Measurements from ENCODE around the gene CELSR3. TPM values are rescaled to one million over a fixed set of nuclear protein-coding genes. Genes with fewer than 3 reads are reported as not detected.

Gene CELSR3, protein sequence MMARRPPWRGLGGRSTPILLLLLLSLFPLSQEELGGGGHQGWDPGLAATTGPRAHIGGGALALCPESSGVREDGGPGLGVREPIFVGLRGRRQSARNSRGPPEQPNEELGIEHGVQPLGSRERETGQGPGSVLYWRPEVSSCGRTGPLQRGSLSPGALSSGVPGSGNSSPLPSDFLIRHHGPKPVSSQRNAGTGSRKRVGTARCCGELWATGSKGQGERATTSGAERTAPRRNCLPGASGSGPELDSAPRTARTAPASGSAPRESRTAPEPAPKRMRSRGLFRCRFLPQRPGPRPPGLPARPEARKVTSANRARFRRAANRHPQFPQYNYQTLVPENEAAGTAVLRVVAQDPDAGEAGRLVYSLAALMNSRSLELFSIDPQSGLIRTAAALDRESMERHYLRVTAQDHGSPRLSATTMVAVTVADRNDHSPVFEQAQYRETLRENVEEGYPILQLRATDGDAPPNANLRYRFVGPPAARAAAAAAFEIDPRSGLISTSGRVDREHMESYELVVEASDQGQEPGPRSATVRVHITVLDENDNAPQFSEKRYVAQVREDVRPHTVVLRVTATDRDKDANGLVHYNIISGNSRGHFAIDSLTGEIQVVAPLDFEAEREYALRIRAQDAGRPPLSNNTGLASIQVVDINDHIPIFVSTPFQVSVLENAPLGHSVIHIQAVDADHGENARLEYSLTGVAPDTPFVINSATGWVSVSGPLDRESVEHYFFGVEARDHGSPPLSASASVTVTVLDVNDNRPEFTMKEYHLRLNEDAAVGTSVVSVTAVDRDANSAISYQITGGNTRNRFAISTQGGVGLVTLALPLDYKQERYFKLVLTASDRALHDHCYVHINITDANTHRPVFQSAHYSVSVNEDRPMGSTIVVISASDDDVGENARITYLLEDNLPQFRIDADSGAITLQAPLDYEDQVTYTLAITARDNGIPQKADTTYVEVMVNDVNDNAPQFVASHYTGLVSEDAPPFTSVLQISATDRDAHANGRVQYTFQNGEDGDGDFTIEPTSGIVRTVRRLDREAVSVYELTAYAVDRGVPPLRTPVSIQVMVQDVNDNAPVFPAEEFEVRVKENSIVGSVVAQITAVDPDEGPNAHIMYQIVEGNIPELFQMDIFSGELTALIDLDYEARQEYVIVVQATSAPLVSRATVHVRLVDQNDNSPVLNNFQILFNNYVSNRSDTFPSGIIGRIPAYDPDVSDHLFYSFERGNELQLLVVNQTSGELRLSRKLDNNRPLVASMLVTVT (N-terminal part only)
- total RNA-seq, result 2.8 and 5.0 TPM in 2 replicates

DNA sequence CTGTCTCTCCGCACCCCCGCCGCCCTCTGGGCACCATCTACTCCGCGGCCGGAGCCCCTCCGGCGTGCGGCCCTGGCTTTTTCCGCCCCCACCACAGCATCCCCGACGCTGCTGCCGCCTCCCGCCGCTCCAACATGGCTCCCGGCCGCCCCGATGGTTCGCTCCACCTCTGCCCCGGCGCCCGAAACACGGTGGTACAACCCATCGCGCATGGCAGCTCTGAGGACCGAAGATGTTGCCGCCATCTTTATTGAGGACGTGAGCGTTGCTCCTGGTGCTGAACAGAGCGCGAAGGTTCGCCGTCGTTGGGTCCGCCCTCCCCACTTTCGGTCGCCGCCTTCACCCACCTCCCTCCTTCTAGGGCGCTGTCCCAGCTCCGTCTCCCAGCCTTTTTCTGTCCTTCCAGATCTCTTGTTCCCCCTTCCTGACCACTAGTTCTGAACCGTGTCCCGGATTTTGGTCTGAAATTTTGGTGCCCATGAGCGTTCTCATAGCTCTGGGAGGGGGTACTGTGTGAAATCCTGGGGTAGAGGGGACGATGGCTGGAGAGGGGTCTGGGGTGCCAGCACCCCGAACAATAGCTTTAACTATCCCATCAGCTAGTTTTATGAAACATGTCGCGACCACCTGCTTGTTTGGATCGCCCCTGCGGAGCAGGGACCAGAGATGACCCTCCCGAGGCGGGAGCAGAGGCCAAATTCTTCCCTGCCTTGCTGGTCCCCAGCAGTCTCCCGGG lies at the start of gene CELSR3:
Gene CELSR3 (minus strand): TSS at position 134 of the 736 bp plus-strand sequence. CDS start 252 bp downstream, outside the sequence.

DNA sequence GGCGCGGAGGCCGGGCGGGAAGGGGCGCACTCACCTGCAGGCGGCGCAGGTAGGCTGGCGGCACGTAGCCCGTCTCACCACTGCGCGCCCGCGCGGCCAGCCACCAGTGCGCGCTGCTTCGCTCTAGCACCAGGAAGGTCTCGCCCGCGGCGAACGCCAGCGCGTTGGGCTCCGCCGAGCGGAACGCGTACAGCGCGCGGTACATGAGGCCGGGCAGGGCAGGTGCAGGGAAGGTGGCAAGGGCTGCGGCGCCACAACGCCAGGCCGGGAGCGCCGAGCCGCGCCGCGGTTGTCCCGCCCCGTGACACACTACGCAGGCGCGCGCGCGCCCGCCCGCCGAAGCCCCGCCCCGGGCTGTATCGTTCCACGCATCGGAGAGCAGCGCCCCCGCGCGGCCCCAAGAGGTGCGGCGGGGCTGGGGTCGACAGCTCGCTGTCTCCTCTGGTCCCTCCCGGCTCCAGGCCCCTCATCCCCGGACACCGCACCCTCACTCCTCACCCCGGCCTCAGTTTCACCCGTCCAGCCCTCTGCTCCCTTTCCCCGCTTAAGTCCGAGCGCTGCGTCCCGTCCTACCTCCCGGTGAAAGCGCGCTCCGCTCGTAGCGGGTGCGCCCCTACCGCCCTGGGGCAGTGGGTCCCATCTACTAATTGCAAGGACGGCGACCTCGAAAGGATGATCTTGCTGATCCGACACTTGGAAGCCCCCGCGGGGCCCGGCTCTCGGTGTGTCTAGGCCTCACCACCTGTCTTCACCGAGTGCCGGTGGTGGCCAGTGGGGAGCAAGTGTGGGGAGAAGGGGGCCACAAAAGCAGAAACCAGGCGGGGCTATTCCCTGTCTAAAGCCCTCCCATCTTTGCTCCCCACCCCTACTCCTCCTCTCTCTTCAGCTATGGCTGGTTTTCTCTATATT lies 23.2 kb upstream of the CELSR3 start, which contains the start of gene NCKIPSD:
Gene NCKIPSD (minus strand): TSS at position 313 of the 909 bp plus-strand sequence. CDS start 108 bp downstream, at position 205.

DNA sequence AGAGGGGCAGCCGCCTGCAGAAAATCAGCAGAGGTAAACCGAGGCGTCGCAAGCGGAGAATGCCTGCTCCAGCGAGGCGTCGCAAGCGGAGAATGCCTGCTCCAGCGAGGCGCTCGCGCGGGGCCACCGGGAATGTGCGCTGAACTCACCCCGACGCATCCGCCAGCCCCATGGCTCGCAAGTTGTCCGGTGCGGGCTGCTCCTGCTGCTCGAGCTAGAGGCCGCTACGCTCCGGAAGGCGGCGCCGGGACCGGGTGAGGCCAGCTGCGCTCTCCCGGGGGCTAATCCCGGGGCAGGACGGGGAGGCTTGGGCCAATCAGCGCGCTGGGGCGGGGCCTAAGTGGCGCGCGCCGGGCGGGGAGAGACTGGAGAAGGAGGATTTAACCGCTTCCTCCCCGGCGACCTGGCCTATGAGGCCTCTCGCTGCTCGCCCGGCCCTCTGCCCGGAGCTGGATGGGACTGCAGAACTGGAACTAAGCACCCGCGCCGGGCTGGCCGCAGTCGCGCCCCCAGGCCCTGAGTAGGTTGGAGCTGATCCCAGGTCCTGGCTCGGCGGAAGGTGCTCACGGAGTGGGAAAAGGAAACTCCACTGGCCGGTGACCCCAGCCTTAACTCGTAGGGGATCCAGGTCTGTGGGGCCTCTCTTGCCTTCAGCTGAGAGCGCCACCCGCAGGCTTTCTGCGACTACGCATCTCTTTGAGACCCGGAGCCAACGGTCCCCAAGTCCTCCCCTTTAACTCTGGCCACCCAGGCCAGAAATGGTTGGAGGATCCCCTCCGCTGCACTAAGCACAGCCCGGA lies 27.3 kb downstream of the CELSR3 start, which contains the start of gene SLC26A6:
Gene SLC26A6 (minus strand): TSS at position 240 of the 800 bp plus-strand sequence. CDS start 68 bp downstream, at position 172.

DNA sequence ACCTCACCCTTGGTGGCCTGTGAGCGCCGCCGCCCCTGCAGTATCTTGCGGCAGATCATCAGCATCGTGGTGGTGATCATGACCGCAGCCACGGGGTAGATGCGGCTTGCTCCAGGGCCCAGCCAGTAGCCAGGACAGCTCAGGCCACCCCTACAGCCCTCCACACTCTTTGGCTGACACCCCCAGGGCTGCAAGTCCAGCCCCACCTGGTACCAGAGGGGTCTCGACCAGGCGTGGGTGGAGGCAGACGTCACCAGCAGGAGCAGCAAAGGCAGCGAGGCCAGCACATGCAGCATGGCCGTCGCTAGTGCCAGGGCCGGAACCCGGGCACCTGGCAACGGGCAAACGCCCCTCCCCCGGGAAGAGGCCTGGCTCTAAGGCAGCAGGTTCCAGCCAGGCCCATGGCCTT lies 41.2 kb downstream of the CELSR3 start, which contains the start of gene TMEM89:
Gene TMEM89 (minus strand): TSS at position 309 of the 409 bp plus-strand sequence. CDS start 13 bp downstream, at position 296.

DNA sequence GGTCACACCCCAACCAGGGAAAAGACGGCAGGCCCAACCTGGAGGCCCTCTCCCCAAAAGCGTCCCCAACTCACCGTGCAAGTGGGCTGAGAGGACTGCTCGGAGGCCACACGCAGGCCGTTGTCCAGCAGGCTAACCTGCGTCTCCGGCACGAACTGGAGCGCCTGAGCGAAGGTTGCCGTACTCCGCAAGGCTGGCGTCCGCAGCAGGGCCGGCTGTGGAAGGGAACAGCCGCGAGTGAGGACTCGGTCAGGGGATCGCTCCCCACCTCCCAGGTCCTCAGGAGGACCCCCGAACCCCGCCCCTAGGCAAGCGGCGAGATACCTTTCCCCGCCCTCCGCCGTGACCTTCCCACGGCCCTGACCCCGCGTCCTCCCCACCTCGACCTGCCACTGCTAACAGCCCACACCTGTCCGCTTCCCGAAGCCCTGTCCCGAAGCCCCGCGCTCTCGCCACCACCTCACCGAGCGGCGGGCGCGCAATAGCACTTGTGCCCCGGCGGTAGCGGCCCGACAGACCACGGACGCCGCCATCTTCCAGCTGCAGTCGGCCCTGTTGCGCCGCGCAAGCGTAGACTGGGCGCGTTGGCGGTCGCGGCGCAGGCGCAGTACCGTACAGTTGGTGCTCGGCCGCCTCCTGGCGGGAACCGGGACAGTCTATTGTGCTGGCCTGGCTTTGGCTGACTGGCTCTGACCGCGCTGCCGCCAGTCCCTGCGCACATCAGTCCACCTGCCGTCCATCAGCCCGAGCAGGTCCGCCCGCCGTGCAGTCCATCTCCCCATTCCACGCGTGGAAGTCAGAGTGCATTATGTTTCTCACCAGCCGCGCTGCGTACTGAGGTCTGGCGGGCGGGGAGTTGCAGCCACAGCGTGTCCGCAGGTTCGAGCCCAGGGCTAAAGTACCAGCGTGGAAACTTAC lies 53.3 kb downstream of the CELSR3 start, which contains the start of gene UQCRC1:
Gene UQCRC1 (minus strand): TSS at position 559 of the 918 bp plus-strand sequence. CDS start 26 bp downstream, at position 533.

DNA sequence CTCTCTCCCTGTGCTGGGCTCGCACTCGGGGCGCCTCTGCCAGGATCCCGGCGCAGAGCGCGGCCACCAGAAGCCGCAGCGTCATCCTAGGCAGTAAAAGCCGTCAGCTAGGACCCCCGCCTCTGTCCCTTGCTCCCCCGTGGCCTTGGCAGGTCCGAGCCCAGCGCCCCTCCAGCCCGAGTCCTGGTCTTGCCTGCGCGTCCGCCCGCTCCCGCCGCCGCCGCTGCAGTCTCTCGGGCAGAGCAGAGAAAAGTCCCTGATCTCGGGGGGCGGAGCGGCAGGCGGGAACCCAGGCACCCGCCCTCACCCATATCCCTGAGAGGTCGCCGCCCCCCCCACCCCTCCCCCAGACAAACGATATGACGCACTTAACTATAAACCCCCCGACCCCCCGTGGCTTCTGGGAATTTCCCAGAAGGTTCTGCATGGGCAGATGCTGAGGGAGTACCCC lies 67.6 kb downstream of the CELSR3 start, which contains the start of gene COL7A1:
Gene COL7A1 (minus strand): TSS at position 255 of the 451 bp plus-strand sequence. CDS start 170 bp downstream, at position 85.

Other genes starting within 250 kb of the CELSR3 start
- gene PLXNB1, start 232.8 kb downstream of the CELSR3 start, total RNA-seq, result 17.3 and 36.2 TPM in 2 replicates
- gene CCDC51, start 222.8 kb downstream of the CELSR3 start, total RNA-seq, result 18.7 and 23.2 TPM in 2 replicates
- 309 and 375 TPM in 2 replicates for gene TMA7, start 222.6 kb downstream of the CELSR3 start, total RNA-seq
- gene ATRIP, start 216.1 kb downstream of the CELSR3 start, total RNA-seq, result 4.3 and 5.9 TPM in 2 replicates
- gene SHISA5, start 158.7 kb downstream of the CELSR3 start, total RNA-seq, result 215 and 254 TPM in 2 replicates
- gene PFKFB4, start 106.1 kb downstream of the CELSR3 start, total RNA-seq, result 19.4 and 22.6 TPM in 2 replicates
- gene UCN2, start 99.1 kb downstream of the CELSR3 start, total RNA-seq, result 3.1 and 3.7 TPM in 2 replicates
- 52.5 and 104 TPM in 2 replicates for gene COL7A1, start 67.6 kb downstream of the CELSR3 start, total RNA-seq
- gene UQCRC1, start 53.2 kb downstream of the CELSR3 start, total RNA-seq, result 388 and 454 TPM in 2 replicates
- not detected in 2 replicates for gene TMEM89, start 41.1 kb downstream of the CELSR3 start, total RNA-seq
- 19.7 and 73.9 TPM in 2 replicates for gene SLC26A6, start 27.4 kb downstream of the CELSR3 start, total RNA-seq
- 29.9 and 38.8 TPM in 2 replicates for gene NCKIPSD, start 23.0 kb upstream of the CELSR3 start, total RNA-seq
- gene IP6K2, start 54.3 kb upstream of the CELSR3 start, total RNA-seq, result 44.0 and 69.0 TPM in 2 replicates
- gene PRKAR2A, start 185.0 kb upstream of the CELSR3 start, total RNA-seq, result 22.0 and 30.3 TPM in 2 replicates
- gene SLC25A20, start 236.0 kb upstream of the CELSR3 start, total RNA-seq, result 8.9 and 12.7 TPM in 2 replicates